ENCODE measurements around the gene MUC6. TPM values are rescaled to one million over a fixed set of nuclear protein-coding genes. Genes with fewer than 3 reads are reported as not detected.

Gene MUC6
- total RNA-seq, 1 donor from 2014 or later: 0.09 TPM

- Histone ChIP-seq H3K36me3 (peaks cover 92% of the 10 kb centered on the region), H3K27me3 (ENCODE audit: low read depth) (no peaks in the 10 kb centered on the region), H3K27ac (no peak overlapping the region), H3K9me3 (no peaks in the 10 kb centered on the region), H3K4me1 (no peaks in the 10 kb centered on the region), H3K4me3 (no peak overlapping the region)
- intact Hi-C loops (cut with DNase I): no loop called here
- DNase-seq (no peak), ATAC-seq (no peak)
- no peak for TF ChIP-seq CTCF (IDR thresholded peaks at IDR 0.05)
These were observed 35.9 kb downstream of the MUC6 start for GRCh38 chr11:1000357-1001278.

GRCh38 chr11:999009-999408 is 37.5 kb downstream of the MUC6 start:
- Histone ChIP-seq H3K27ac (no peak overlapping the region), H3K36me3 (peaks cover 90% of the 10 kb centered on the region), H3K27me3 (ENCODE audit: low read depth) (no peaks in the 10 kb centered on the region), H3K4me3 (no peak overlapping the region), H3K9me3 (no peaks in the 10 kb centered on the region), H3K4me1 (no peaks in the 10 kb centered on the region)
- TF ChIP-seq CTCF (IDR thresholded peaks at IDR 0.05): no peak
- intact Hi-C loops (cut with DNase I): no loop called here
- DNase-seq: no peak
- ATAC-seq: no peak

- DNase-seq (no peak), ATAC-seq (no peak)
- Histone ChIP-seq H3K4me1 (no peaks in the 10 kb centered on the region), H3K27ac (no peak overlapping the region), H3K9me3 (no peaks in the 10 kb centered on the region), H3K27me3 (ENCODE audit: low read depth) (no peaks in the 10 kb centered on the region), H3K4me3 (no peak overlapping the region), H3K36me3 (peaks cover 90% of the 10 kb centered on the region)
- intact Hi-C loops (cut with DNase I): no loop called here
- no peak for TF ChIP-seq CTCF (IDR thresholded peaks at IDR 0.05)
These were observed 38.6 kb downstream of the MUC6 start for GRCh38 chr11:997907-998306.

GRCh38 chr11:996681-997080 is 39.8 kb downstream of the MUC6 start:
- H3K9me3 ChIP-seq: no peaks in the 10 kb centered on the region
- no peaks in the 10 kb centered on the region for H3K4me1 ChIP-seq
- TF ChIP-seq CTCF (IDR thresholded peaks at IDR 0.05): no peak
- DNase-seq (no peak), ATAC-seq (no peak)
- H3K27ac ChIP-seq: no peak overlapping the region
- no peak overlapping the region for H3K4me3 ChIP-seq
- peaks cover 90% of the 10 kb centered on the region for H3K36me3 ChIP-seq
- no peaks in the 10 kb centered on the region for H3K27me3 ChIP-seq (ENCODE audit: low read depth)
- intact Hi-C loops (cut with DNase I): no loop called here

GRCh38 chr11:995752-996420 is 40.6 kb downstream of the MUC6 start:
- Histone ChIP-seq H3K27ac (no peak overlapping the region), H3K36me3 (peaks cover 82% of the 10 kb centered on the region), H3K9me3 (no peaks in the 10 kb centered on the region), H3K4me3 (no peak overlapping the region), H3K27me3 (ENCODE audit: low read depth) (no peaks in the 10 kb centered on the region), H3K4me1 (no peaks in the 10 kb centered on the region)
- DNase-seq (no peak), ATAC-seq (no peak)
- intact Hi-C loops (cut with DNase I): no loop called here
- TF ChIP-seq CTCF (IDR thresholded peaks at IDR 0.05): no peak

Measured in lower lobe of right lung (tissue), 2 donors.